Peyer's patch (tissue), 4 donors: ENCODE data around the gene RABL3.

Source experiments
- CTCF ChIP-seq, 6 experiments: fragments of 450-650 bp in 4 of 6; fragments of 200-600 bp in 2 of 6; sonication (generic) in 1 of 6; IDR thresholded peaks; one replicate each; pipeline ENCODE4 v1.5.1; 2017 to 2019; ENCODE audit warnings: antibody characterized with exemption in 6 of 6, mild to moderate bottlenecking in 3 of 6, moderate library complexity in 1 of 6
- POLR2A ChIP-seq, 2 donors: fragments of 450-650 bp; IDR thresholded peaks; one replicate each; pipeline ENCODE4 v1.5.1; 2017; ENCODE audit warnings: antibody characterized with exemption in 2 of 2, mild to moderate bottlenecking in 2 of 2, moderate library complexity in 2 of 2

GRCh38 chr3:120646771-120647432 lies 95.4 kb downstream of the RABL3 start:
- TF ChIP-seq CTCF (IDR thresholded peaks at IDR 0.05) (no peak), POLR2A (IDR thresholded peaks at IDR 0.05) (no peak)
